ENCODE data around the gene POLD3.
A peak's percentile ranks its signal among the peaks of the same experiment; 100 is the strongest.
"Not testable (repeated sequence)": the region's sequence is repeated elsewhere in the genome, so short reads cannot be mapped to it uniquely, and the experiment has no call there.

POLD3 gene

GRCh38 chr11:74581954-74582547 is 10.3 kb upstream of the POLD3 start:
- no peak for DNase-seq (ENCODE audit: low spot score)

- no peak for DNase-seq (ENCODE audit: low spot score)
These were observed 9.3 kb upstream of the POLD3 start for GRCh38 chr11:74583024-74583624.

- DNase-seq (ENCODE audit: low spot score) = not testable (repeated sequence)
These were observed 1.9 kb upstream of the POLD3 start for GRCh38 chr11:74590492-74590891.

GRCh38 chr11:74592063-74592440 is 330 bp upstream of the POLD3 start:
- DNase-seq (ENCODE audit: low spot score) = no peak

- DNase-seq (ENCODE audit: low spot score) = no peak
These were observed 1.1 kb downstream of the POLD3 start for GRCh38 chr11:74593463-74593862.

- no peak for DNase-seq (ENCODE audit: low spot score)
These were observed 10.5 kb downstream of the POLD3 start for GRCh38 chr11:74602637-74603556.

GRCh38 chr11:74603845-74604244 is 11.5 kb downstream of the POLD3 start:
- DNase-seq (ENCODE audit: low spot score) = no peak

GRCh38 chr11:74604311-74604710 is 11.9 kb downstream of the POLD3 start:
- no peak for DNase-seq (ENCODE audit: low spot score)

DNA sequence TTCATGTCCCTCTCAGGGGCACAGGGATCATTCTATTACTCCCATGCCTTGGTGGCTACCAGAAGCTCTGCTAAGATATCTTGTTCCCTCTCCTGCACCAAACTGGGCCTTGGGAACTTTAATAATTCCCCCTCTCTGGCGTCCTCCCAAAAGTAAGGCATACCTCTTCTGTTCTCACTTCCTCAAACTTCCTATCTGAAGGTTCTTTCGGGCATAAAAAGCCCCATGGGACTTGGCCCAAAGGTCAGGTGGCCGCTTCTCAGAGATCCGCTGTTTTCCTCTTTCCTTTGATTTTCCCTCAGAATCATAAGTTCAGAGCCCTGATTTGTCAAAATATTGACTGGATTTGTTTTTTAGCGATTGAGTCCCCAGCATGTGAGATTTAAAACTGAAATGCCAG is 13.0 kb downstream of the POLD3 start:
- no peak for DNase-seq (ENCODE audit: low spot score)

DNA sequence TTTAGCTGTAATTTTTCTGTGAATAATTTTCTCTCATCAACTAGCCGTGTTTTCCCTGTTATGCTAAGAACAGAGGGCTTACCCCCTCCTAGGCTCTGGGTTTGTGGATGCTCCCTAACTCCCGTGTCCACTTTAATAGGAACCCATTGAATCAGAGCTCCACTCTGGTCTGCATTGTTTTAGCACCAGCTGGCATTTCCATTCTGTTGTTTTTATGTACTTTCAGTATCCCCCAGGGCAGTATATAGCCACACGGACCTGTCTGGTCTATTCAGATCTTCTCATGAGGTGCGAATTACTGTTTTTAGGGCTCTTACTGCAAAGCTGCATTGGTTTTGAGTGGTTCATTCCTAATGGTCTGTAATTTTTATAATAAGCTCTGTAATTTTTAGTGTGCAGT is 16.0 kb downstream of the POLD3 start:
- DNase-seq (ENCODE audit: low spot score) = no peak

DNA sequence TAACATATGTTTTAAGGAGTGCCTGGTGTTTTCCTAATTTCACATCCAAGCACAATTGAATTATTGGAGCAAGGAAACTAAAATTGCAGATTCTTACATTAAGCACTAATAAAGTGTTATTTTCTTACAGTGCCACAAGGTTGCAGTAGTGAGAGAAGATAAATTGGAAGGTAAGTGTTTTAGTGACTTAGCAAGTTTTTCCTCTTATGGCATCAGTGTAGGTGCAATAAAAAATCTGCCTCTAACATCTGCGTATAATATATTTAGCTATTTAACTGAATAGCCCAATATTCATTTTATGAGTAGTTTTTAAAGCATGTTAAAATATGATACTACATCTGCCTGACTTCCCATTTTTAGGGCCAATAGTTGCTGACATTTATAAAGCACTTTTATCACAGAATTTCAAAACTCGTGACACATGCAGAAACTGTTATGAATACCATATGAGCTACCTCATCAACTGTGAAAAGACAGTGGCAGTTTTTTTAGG is 19.0 kb downstream of the POLD3 start:
- peak; percentile 54 for DNase-seq (ENCODE audit: low spot score)

DNA sequence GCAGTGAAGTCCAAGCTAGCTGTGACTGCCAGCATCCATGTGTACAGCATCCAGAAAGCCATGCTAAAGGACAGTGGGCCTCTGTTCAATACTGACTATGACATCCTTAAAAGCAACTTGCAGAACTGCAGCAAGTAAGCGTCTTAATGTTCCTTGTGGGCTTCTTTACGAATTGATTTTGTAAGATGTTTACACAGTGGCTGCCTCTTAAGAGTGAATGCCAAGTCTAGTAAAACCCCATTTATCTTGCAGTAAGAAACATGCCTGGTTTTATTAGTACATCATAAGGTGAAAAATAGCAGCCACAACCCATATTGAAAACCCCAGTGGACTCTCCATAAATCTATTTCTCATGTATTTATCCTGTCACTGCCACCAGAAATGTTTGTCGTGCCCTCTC is 20.5 kb downstream of the POLD3 start:
- no peak for DNase-seq (ENCODE audit: low spot score)

DNA sequence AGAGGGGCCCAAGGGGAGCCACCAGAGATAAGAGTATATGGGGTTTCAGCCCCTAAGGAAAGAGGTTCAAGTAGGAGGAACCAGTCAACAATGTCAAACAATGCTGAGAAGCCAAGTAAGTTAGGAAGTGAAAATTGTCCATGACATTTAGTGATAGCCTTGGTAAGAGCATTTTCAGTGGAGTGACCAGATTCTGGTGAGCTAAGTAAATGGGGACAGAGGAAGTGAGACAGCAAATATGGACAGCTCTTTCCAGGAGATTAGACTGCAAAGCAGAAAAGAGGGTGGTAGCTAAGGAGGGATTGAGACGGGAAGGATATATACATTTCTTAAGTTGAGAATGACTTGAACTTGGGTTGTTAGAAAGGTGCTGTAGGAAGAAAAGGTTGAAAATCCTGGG is 22.9 kb downstream of the POLD3 start:
- no peak for DNase-seq (ENCODE audit: low spot score)

GRCh38 chr11:74615988-74616387 is 23.6 kb downstream of the POLD3 start:
- no peak for DNase-seq (ENCODE audit: low spot score)

GRCh38 chr11:74620531-74620930 is 28.1 kb downstream of the POLD3 start:
- no peak for DNase-seq (ENCODE audit: low spot score)

DNA sequence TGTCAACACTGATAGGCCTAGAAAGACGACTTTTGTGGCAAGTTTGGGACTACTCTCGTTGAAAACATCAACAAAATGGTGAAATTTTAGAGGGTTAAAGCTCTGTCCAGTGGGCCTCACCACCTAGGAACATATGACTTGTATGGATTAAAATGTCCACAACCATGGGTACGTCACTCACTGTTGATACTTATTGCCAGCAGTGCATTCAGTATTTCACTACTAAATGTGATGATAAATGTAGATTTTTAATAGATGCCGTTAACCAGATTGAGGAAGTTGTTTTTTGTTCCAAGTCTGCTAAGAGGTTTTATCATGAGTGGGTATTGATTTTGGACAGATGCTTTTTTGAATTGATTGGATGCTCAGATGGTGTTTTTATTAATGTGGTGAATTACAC is 33.7 kb downstream of the POLD3 start:
- no peak for DNase-seq (ENCODE audit: low spot score)

DNA sequence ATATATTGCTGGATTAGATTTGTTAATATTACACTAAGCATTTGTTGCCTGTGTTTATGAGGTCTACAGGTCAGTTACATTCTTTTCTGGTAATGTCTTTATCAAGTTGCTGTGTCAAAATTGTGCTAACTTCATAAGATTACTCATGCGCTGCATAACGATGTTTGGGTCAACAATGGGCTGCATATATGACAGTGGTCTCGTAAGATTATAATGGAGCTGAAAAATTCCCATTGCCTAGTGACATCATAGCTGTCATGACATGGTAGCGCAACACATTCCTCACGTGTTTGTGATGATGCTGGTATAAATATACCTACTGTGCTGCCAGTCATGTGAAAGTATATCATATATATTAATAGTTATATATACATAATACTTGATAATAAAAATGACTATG is 34.2 kb downstream of the POLD3 start:
- no peak for DNase-seq (ENCODE audit: low spot score)

DNA sequence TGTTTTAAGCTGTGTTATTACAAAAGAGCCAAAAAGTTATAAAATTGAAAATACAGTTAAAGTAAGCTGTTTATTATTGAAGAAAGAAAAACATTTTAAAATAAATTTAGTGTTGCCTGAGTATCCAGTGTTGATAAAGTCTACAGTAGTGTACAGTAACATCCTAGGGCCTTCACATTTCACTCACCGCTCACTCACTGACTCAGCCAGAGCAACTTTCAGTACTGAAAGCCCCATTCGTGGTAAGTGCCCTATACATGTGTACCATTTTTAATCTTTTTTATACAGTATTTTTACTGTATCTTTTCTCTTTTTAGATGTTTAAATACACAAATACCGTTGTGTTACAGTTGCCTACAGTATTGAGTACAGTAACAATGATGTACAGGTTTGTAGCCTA is 35.0 kb downstream of the POLD3 start:
- no peak for DNase-seq (ENCODE audit: low spot score)

- no peak for DNase-seq (ENCODE audit: low spot score)
These were observed 37.7 kb downstream of the POLD3 start for GRCh38 chr11:74630043-74630442.

DNA sequence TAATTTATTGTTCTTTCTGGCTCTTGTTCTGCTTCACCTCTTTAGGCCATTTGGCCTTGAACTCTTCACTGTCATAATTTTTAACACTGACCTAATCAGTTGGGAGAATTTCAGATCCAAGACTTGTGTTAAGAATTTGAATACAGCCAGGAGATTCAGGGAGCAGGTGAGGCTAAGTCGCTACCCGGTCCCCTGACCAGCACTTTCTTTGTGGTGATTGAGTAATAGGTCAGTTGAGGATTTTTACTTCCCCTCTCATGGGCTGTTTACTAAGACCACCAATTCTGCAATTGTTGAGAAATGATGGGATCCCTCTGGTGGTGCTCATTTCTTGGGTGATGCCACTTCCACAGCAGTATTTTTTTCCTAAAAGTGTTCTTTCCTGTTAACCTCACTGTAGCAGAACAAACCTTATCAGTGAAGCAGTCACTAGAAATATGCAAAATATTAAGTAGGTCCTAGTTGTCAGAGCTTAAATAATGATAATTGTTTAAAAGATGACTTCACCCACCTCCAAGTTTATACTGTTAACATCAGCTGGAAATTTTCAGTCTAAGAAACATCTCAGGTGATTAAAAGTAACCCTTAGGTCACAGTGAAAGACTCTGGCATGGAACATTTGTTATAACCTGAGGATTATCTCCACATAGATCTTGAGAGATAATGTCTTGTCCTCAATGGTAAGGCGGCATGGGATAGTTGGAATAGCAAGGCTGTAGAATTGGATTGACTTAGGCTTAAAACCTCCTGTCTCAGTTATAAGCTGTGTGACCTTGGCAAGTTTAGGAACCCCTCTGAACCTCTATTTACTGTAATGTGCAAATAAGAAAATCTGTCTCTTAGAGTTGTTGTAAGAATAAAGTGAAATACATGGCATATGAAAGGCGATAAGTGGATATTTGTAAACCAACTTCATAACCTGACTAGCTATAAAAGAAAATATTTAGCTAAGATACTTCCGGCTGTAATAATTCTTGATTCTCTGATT is 41.3 kb downstream of the POLD3 start:
- DNase-seq (ENCODE audit: low spot score) = no peak

DNA sequence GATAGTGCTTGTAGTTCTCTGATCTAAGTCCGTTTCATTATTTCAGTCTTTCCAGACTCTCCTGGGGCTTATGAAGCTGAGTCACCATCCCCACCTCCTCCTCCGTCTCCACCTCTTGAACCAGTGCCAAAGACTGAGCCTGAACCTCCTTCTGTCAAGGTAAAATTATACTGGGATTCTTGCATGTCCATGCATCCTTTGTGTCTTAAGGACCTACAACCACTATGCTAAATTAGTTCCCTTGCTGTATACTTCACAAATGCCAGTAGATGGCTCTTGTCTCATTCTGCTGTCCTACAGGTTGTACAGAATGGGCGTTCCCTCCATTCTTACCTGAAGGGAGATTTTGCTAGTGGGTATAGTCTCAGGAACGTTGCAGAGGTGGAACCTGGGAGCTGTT is 42.2 kb downstream of the POLD3 start:
- DNase-seq (ENCODE audit: low spot score) = peak; percentile 84

DNA sequence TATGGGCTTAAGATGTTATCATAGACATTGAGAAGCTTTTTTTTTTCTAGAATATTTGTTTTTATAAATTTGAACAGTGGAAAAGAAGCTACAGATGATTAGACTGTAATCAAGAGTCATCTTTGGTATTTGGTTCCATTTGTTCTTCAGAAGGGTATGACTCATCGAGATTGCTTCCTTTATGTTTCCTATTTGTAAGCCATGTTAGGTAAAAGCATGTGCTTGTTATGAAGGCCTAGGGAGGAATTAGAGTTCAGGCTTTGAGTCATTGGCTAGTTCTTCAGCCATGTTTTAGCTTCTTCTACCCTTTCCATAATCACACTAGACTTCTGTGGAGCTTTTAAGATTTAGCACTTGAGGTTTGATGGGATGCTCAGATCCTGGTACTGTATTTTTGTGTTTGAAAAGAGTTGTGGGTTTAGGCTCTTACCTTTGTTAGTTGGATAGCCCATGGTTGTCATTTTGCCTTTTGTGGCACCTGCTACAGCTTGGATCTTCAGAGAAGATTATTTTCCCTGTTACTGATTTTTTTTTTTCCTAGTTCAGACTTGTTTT is 44.3 kb downstream of the POLD3 start:
- peak; percentile 81 for DNase-seq (ENCODE audit: low spot score)

All from kidney tubule cell (primary cell).